A549 (cell line): Measurements from ENCODE around the gene LDLRAD4. TPM values are rescaled to one million over a fixed set of nuclear protein-coding genes. Genes with fewer than 3 reads are reported as not detected.

Source experiments
- ATAC-seq, 2 experiments: fragments of 200-7000 bp in 1 of 2; fragments of >200 bp in 1 of 2; cut with Nextera tagmentation in 1 of 2; cut with Tn5 transposase in 1 of 2; 3 replicates each; pipeline versions ENCODE4 v1.8.0 to v1.9.1; 2018 to 2020; ENCODE audit warnings: mild to moderate bottlenecking in 1 of 2, moderate library complexity in 1 of 2
- CTCF ChIA-PET: fragments of 300-600 bp; sonication (Branson Sonifier 250); formaldehyde crosslinking; extraction: SDS; loops from one replicate; lab custom pipeline; 2021; ENCODE audit warnings: antibody characterized with exemption, inconsistent platforms; lab: Yijun Ruan, JAX
- POLR2A ChIA-PET: fragments of 350-600 bp; formaldehyde crosslinking; extraction: SDS; loops from one replicate; lab custom pipeline; 2021; ENCODE audit warnings: antibody characterized with exemption, inconsistent platforms; lab: Yijun Ruan, JAX
- DNase-seq, 2 experiments: peaks; one replicate each; pipeline versions ENCODE4 v3.0.0 to v3.0.0-alpha.2; 2011 to 2016; ENCODE audit warnings: low read depth in 1 of 2, low spot score in 1 of 2
- FAIRE-seq: peaks from 2 replicates; lab custom pipeline; 2011; peaks lifted over from hg19 to GRCh38; lab: Jason Lieb, UNC
- H3K27ac ChIP-seq, 2 experiments: fragments of >200 bp; sonication (Bioruptor Twin); formaldehyde crosslinking; 3 replicates each; pipeline ENCODE4 v1.5.1; 2016 to 2017
- H3K4me1 ChIP-seq: fragments of >200 bp; sonication (Bioruptor Twin); formaldehyde crosslinking; 3 replicates; pipeline ENCODE4 v1.6.1; 2016
- H3K4me2 ChIP-seq: fragments of >200 bp; sonication (Bioruptor Twin); formaldehyde crosslinking; 3 replicates; pipeline ENCODE4 v1.6.1; 2016
- H3K4me3 ChIP-seq: fragments of >200 bp; sonication (Bioruptor Twin); formaldehyde crosslinking; 3 replicates; pipeline ENCODE4 v1.5.1; 2016
- H3K9me3 ChIP-seq: fragments of >200 bp; sonication (Bioruptor Twin); formaldehyde crosslinking; 3 replicates; pipeline ENCODE4 v1.6.1; 2016
- CTCF ChIP-seq: fragments of >200 bp; sonication (Bioruptor Twin); formaldehyde crosslinking; IDR thresholded peaks from 3 replicates; pipeline ENCODE4 v1.5.1; 2016
- EHF ChIP-seq: fragments of 250-450 bp; sonication (Bioruptor Pico); IDR thresholded peaks from 2 replicates; pipeline ENCODE4 v1.5.0; 2020; ENCODE audit warnings: mild to moderate bottlenecking
- HOXB13 ChIP-seq: fragments of 250-450 bp; sonication (Bioruptor Pico); IDR thresholded peaks from 2 replicates; pipeline ENCODE4 v1.5.0; 2020; ENCODE audit warnings: low read depth, mild to moderate bottlenecking, moderate library complexity
- HOXB5 ChIP-seq: fragments of 250-450 bp; sonication (Bioruptor Pico); IDR thresholded peaks from 2 replicates; pipeline ENCODE4 v1.5.0; 2020; ENCODE audit warnings: mild to moderate bottlenecking, moderate library complexity
- NPAS2 ChIP-seq: fragments of 250-450 bp; sonication (Bioruptor Pico); IDR thresholded peaks from 2 replicates; pipeline ENCODE4 v1.8.0; 2022; ENCODE audit warnings: mild to moderate bottlenecking, moderate library complexity, borderline replicate concordance
- RAD21 ChIP-seq, 2 experiments: fragments of >200 bp in 1 of 2; sonication (Bioruptor Twin) in 1 of 2; formaldehyde crosslinking in 1 of 2; IDR thresholded peaks in 1 of 2; conservative IDR thresholded peaks in 1 of 2; 2 replicates in 1 of 2; 3 replicates in 1 of 2; pipeline ENCODE4 v1.6.1; 2012 to 2018; ENCODE audit warnings: inconsistent platforms in 1 of 2
- RCOR1 ChIP-seq: fragments of 150-350 bp; IDR thresholded peaks from 2 replicates; pipeline ENCODE4 v1.6.1; 2014; ENCODE audit warnings: antibody characterized with exemption, low read length, low read depth
- REST ChIP-seq: fragments of 200-600 bp; sonication (generic); IDR thresholded peaks from 2 replicates; pipeline ENCODE4 v1.6.1; 2016; ENCODE audit warnings: antibody characterized with exemption, mild to moderate bottlenecking, moderate library complexity
- USF2 ChIP-seq: fragments of 450-650 bp; IDR thresholded peaks from 2 replicates; pipeline ENCODE4 v1.6.1; 2014; ENCODE audit warnings: antibody characterized with exemption
- WGBS: methylation state at CpG from one replicate; pipeline ENCODE4 v1.1.6; 2017; ENCODE audit errors: missing lambda C conversion rate; 5-methylcytosine and 5-hydroxymethylcytosine counted together
- polyA minus RNA-seq: library from RNA; depleted of rRNA, polyadenylated mRNA; stranded (reverse); fragments of >200 nt; gene quantifications from 2 replicates; pipeline ENCODE4 v1.2.3, GENCODE V29; 2011; rRNA and poly(A)+ RNA removed
- polyA plus RNA-seq, 4 experiments: library from polyadenylated mRNA; depleted of rRNA in 3 of 4; stranded (reverse); fragments of >200 nt; fragmentation: RNase III in 1 of 4; extraction: RNeasy Plus Mini Kit Qiagen cat#74134 plus additional on column Dnase treatment in 1 of 4; gene quantifications; 2 replicates in 3 of 4; 3 replicates in 1 of 4; pipeline ENCODE4 v1.2.3, GENCODE V29; 2011 to 2017

Gene LDLRAD4
- polyA plus RNA-seq (2011; rRNA removed) (7.4 and 7.6 TPM in 2 replicates), polyA plus RNA-seq (2017; fragmentation: RNase III; extraction: RNeasy Plus Mini Kit Qiagen cat#74134 plus additional on column Dnase treatment) (2.5 to 5.2 TPM (median 4.6 TPM) in 3 replicates), polyA minus RNA-seq (2.8 and 2.9 TPM in 2 replicates)
- 2.0 and 2.4 TPM in 2 replicates for polyA plus RNA-seq (2012; cell fraction: cytosol; rRNA removed)
- 2.1 and 4.2 TPM in 2 replicates for polyA plus RNA-seq (2012; cell fraction: nucleus; rRNA removed)

GRCh38 chr18:13218368-13218991, at the start of gene LDLRAD4:
Gene LDLRAD4 (plus strand): TSS chr18:13218760.
- H3K4me1 ChIP-seq: peaks cover 17% of the 10 kb centered on the region; the same call in 1 of the 3 replicates
- H3K4me3 ChIP-seq: peak within 1 kb of the TSS; percentile 71
- no peak for DNase-seq
- TF ChIP-seq RAD21 (conservative IDR thresholded peaks at IDR 0.05 in 1 of 2, IDR thresholded peaks at IDR 0.05 in 1 of 2): no peak
- TF ChIP-seq HOXB13 (CRISPR knock-in tag): no peak
- H3K9me3 ChIP-seq: no peaks in the 10 kb centered on the region
- ChIA-PET CTCF (interaction anchor here (0.7 kb wide), 1 partner anchor 411 kb away, joined by 3 read pairs; no protein-coding TSS in a partner anchor), POLR2A (no interaction called here)
- peak within 1 kb of the TSS; percentile 93 for H3K4me2 ChIP-seq
- FAIRE-seq: no peak
- H3K27ac ChIP-seq: peak within 1 kb of the TSS; percentile 77 to 90
- WGBS: 5% methylated on average over 7 of the region's 57 CpGs
- peak; percentile 27 to 31; a peak in 4 of 6 replicates for ATAC-seq

GRCh38 chr18:13173578-13174145, 44.9 kb upstream of the LDLRAD4 start:
- FAIRE-seq: no peak
- TF ChIP-seq HOXB5 (CRISPR knock-in tag) (no peak), NPAS2 (no peak), REST (no peak), USF2 (no peak), EHF (CRISPR knock-in tag) (no peak), CTCF (no peak)
- TF ChIP-seq, all 56 proteins: peak for 0
- CTCF ChIA-PET: no interaction called here

GRCh38 chr18:13175266-13175665, 43.3 kb upstream of the LDLRAD4 start:
- no peak overlapping the region for H3K27ac ChIP-seq
- no peaks in the 10 kb centered on the region for H3K4me1 ChIP-seq
- no peak for FAIRE-seq
- 73% methylated on average over 8 of the region's 8 CpGs for WGBS
- no peak overlapping the region for H3K4me2 ChIP-seq
- H3K9me3 ChIP-seq: no peaks in the 10 kb centered on the region
- DNase-seq: no peak
- TF ChIP-seq RCOR1: no peak
- ATAC-seq: no peak
- ChIA-PET CTCF (no interaction called here), POLR2A (no interaction called here)
- no peak overlapping the region for H3K4me3 ChIP-seq

More at GRCh38 chr18:13173578-13174145, 44.9 kb upstream of the LDLRAD4 start:
- 63% methylated on average over 14 of the region's 14 CpGs for WGBS
- no peaks in the 10 kb centered on the region for H3K4me1 ChIP-seq
- DNase-seq (no peak), ATAC-seq (no peak)
- no peak overlapping the region for H3K4me2 ChIP-seq
- H3K4me3 ChIP-seq: no peak overlapping the region
- POLR2A ChIA-PET: no interaction called here
- H3K27ac ChIP-seq: no peak overlapping the region
- no peaks in the 10 kb centered on the region for H3K9me3 ChIP-seq
